ENCODE measurements around the gene RRP1B. TPM values are rescaled to one million over a fixed set of nuclear protein-coding genes. Genes with fewer than 3 reads are reported as not detected.

Gene RRP1B
- total and polyA plus RNA-seq, 2 of the 13 experiments (the other 11 are each of a cell fraction or from before 2014, with no cell fraction given): 16.3 to 46.2 TPM

- TF ChIP-seq ZNF558 (CRISPR knock-in tag; IDR thresholded peaks at IDR 0.05; ENCODE audit: borderline replicate concordance) (0 out of 2 replicates have a peak, but pooled peaks have one; percentile 23), ZNF572 (CRISPR knock-in tag; IDR thresholded peaks at IDR 0.05) (0 out of 2 replicates have a peak, but pooled peaks have one; percentile 51), KMT2B (CRISPR knock-in tag; IDR thresholded peaks at IDR 0.05) (0 out of 2 replicates have a peak, but pooled peaks have one; percentile 1), ZNF652 (CRISPR knock-in tag; IDR thresholded peaks at IDR 0.05; ENCODE audit: borderline replicate concordance, low read depth) (no peak), HOMEZ (CRISPR knock-in tag; IDR thresholded peaks at IDR 0.05; ENCODE audit: low read depth) (no peak), TCF12 (IDR thresholded peaks at IDR 0.05) (no peak), TCF12 (CRISPR knock-in tag; IDR thresholded peaks at IDR 0.05) (0 out of 2 replicates have a peak, but pooled peaks have one; percentile 8), ZNF235 (CRISPR knock-in tag; IDR thresholded peaks at IDR 0.05; ENCODE audit: borderline replicate concordance) (0 out of 2 replicates have a peak, but pooled peaks have one; percentile 19), EED (CRISPR knock-in tag; IDR thresholded peaks at IDR 0.05) (0 out of 2 replicates have a peak, but pooled peaks have one; percentile 64), PRPF4 (IDR thresholded peaks at IDR 0.05; ENCODE audit: low read depth, low read length, poor library complexity, severe bottlenecking) (no peak), HIVEP1 (CRISPR knock-in tag; IDR thresholded peaks at IDR 0.05) (no peak), ZNF589 (CRISPR knock-in tag; conservative IDR thresholded peaks at IDR 0.05) (no peak)
- TF ChIP-seq, protein P1, sequence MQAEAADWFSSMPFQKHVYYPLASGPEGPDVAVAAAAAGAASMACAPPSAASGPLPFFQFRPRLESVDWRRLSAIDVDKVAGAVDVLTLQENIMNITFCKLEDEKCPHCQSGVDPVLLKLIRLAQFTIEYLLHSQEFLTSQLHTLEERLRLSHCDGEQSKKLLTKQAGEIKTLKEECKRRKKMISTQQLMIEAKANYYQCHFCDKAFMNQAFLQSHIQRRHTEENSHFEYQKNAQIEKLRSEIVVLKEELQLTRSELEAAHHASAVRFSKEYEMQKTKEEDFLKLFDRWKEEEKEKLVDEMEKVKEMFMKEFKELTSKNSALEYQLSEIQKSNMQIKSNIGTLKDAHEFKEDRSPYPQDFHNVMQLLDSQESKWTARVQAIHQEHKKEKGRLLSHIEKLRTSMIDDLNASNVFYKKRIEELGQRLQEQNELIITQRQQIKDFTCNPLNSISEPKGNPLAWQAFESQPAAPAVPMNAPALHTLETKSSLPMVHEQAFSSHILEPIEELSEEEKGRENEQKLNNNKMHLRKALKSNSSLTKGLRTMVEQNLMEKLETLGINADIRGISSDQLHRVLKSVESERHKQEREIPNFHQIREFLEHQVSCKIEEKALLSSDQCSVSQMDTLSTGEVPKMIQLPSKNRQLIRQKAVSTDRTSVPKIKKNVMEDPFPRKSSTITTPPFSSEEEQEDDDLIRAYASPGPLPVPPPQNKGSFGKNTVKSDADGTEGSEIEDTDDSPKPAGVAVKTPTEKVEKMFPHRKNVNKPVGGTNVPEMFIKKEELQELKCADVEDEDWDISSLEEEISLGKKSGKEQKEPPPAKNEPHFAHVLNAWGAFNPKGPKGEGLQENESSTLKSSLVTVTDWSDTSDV (CRISPR knock-in tag; IDR thresholded peaks at IDR 0.05): no peak
- TF ChIP-seq, protein P2, sequence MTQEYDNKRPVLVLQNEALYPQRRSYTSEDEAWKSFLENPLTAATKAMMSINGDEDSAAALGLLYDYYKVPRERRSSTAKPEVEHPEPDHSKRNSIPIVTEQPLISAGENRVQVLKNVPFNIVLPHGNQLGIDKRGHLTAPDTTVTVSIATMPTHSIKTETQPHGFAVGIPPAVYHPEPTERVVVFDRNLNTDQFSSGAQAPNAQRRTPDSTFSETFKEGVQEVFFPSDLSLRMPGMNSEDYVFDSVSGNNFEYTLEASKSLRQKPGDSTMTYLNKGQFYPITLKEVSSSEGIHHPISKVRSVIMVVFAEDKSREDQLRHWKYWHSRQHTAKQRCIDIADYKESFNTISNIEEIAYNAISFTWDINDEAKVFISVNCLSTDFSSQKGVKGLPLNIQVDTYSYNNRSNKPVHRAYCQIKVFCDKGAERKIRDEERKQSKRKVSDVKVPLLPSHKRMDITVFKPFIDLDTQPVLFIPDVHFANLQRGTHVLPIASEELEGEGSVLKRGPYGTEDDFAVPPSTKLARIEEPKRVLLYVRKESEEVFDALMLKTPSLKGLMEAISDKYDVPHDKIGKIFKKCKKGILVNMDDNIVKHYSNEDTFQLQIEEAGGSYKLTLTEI (CRISPR knock-in tag; conservative IDR thresholded peaks at IDR 0.05): no peak
- TF ChIP-seq, protein P3, sequence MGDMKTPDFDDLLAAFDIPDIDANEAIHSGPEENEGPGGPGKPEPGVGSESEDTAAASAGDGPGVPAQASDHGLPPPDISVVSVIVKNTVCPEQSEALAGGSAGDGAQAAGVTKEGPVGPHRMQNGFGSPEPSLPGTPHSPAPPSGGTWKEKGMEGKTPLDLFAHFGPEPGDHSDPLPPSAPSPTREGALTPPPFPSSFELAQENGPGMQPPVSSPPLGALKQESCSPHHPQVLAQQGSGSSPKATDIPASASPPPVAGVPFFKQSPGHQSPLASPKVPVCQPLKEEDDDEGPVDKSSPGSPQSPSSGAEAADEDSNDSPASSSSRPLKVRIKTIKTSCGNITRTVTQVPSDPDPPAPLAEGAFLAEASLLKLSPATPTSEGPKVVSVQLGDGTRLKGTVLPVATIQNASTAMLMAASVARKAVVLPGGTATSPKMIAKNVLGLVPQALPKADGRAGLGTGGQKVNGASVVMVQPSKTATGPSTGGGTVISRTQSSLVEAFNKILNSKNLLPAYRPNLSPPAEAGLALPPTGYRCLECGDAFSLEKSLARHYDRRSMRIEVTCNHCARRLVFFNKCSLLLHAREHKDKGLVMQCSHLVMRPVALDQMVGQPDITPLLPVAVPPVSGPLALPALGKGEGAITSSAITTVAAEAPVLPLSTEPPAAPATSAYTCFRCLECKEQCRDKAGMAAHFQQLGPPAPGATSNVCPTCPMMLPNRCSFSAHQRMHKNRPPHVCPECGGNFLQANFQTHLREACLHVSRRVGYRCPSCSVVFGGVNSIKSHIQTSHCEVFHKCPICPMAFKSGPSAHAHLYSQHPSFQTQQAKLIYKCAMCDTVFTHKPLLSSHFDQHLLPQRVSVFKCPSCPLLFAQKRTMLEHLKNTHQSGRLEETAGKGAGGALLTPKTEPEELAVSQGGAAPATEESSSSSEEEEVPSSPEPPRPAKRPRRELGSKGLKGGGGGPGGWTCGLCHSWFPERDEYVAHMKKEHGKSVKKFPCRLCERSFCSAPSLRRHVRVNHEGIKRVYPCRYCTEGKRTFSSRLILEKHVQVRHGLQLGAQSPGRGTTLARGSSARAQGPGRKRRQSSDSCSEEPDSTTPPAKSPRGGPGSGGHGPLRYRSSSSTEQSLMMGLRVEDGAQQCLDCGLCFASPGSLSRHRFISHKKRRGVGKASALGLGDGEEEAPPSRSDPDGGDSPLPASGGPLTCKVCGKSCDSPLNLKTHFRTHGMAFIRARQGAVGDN (CRISPR knock-in tag; IDR thresholded peaks at IDR 0.05): peak; percentile 49
Observed at GRCh38 chr21:43717967-43718871, 58.9 kb downstream of the RRP1B start (continued).
